HG03039 (cell line): ENCODE results near the gene AQP5.

Source experiments
- ATAC-seq: cut with Tn5 transposase; IDR thresholded peaks from one replicate; pipeline ENCODE4 v1.9.1; 2021; ENCODE audit warnings: mild to moderate bottlenecking, moderate library complexity; ENCODE audit not compliant: unreplicated experiment

AQP5 gene

DNA sequence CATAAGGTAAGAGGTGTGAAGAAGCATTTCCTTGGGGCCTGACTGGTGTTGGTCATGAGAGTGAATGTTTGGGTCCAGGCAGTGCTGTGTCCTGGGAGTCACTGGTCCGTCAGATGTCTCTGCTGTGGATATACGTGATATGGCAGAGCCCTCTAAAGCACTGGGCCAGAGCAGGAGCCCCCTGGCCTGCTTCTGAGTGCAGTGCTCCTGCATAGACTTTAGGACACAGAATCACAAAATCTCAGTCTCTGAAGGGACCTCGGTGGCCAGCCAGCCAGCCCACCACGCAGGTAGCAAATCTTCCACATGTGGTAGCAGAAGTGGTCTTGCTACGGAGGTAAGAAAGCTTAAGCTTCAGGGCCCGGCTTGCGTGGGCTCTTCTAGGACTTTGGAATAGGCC lies 29.6 kb upstream of the AQP5 start:
- ATAC-seq, result no peak

DNA sequence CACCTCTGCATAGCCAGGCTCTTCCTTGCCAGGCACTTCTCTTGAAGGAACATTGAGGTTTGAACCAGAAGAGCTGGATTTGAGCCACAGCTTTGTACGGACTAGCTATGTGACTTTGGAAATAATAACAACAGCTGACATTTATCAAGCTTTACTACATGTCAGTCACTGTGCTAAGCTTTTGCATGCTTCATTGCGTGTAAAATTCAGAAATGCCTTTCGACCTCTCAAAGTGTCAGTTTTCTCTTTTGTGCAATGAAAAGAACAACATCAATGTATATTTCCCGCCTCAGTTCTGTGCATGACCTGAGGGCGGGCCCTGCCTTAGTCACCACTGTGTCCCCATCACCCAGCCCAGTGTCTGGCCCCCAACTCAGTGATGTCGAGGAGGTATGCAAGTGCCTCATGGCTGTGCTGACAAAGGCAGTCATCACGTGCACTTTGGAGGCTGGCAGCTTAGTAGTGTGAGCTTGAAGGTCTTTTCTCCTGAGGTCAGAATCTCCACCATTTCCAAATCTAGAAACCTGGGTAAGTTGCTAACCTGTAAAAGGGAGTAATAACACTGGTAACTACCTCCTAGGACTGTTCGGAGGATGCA lies 29.0 kb upstream of the AQP5 start:
- ATAC-seq, result no peak

DNA sequence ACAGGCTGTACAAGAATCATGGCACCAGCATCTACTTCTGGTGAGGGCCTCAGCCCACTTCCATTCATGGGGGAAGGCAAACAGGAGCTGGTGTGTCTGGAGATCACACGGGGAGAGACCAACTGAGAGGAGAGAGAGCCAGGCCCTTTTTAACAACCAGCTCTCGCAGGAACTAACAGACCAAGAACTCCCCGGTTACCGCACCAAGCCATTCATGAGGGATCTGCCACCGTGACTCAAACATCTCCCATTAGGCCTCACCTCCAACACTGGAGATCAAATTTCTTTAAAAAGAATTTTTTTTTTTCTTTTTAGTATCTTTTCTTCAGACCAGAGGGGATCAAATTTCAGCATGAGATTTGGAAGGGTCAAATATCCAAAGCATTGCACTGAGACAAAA lies 27.9 kb upstream of the AQP5 start:
- ATAC-seq, result no peak

DNA sequence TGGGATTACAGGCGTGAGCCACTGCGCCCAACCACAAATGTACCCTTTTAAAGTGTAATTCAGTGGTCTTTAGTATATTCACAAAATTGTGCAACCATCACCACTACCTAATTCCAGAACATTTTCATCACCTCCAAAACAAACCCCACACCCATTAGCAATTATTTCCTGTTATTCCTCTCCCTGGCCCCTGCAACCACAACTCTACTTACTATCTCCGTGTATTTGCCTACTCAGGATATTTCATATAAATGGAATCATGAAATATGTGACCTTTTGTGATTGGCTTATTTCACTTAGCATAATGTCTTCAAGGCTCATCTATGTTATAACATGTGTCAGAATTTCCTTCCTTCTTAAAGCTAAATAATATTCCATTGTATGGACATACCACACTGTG lies 27.2 kb upstream of the AQP5 start:
- no peak for ATAC-seq

DNA sequence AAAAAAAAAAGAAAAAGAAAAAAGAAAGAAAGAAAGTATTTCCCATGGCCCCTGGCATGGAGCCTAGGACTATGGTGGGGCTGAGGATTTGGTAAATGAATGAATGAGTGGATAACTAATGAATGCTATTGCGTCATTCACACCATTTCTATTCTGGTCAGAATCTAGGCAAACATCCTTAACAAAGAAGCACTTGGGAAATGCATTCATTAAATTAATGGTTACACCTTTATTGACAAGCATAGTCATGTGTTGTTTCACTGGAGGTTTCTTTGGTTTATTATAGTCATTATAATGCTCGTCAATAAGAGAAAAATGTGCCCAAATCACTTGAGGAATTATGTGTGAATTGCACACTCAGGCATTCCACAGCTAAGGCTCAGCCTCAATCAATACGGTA lies 24.7 kb upstream of the AQP5 start:
- ATAC-seq, result no peak

DNA sequence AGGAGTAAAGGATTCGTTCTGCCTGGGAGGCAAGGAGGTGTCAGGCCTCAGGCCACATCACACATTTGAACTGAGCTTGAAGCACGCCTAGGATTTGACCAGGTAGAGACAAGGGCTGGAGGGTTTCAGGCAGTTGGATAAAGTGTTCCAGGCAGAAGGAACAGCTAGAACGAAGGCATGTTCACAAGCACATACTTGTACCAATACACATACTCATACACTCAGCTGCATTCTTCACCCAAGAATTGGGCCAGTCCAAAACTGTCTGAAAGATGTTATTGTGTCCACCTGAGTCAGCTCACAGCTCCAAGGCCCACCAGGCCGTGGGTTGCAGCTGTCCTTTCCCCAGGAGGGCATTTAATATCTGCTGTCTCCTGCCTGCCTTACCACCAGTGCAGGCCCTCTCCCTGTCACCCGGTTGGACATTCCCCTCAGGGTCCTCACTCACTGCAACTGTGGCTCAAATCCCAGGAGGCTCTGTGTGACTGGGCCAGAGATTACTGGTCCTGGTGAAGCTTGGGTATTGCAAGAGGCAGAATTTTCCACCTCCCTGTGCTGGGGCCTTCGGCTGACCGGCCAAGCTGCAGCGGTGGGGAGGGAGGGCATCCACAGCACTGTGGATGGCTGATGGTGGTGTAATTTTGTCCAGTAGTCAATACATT lies 23.9 kb upstream of the AQP5 start:
- ATAC-seq, result no peak

DNA sequence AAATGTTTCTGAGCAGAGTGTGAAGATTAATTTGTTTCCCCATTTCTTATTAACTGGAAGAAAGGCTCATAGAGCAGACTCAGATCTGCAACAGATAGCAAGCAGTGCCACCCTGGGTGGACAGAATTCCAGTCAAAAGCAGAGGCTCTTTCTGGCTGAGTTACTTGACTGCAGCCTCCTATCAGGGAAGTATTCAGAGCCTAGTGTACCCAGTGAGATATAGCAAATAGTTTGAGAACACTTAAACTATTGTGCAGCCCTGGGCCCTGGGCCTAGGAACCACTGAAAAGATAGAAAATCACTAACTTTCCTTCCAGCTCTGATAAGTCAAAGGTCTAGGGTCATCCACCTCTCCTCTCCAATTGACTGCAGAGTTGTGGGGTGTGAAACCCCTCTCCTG lies 22.4 kb upstream of the AQP5 start:
- ATAC-seq, result no peak

DNA sequence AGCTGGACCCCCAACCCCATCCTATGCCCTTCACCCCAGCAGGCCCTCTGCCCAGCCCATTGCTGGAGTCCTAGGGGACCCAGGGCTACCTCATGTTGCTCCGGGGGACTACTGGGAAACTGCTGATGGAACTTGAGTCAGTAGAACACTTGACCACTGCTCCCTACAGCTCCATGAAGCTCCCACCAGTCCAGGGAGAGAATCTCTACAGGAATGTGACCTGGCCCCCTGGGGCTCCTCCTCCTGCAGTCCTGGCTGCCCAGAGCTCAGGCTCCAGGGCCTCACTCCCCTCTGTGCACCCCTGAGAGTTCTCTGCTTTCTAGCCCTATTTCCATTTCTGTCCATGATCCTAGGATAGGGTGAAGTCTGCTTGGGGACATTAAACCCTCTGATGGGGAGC lies 22.0 kb upstream of the AQP5 start:
- no peak for ATAC-seq

DNA sequence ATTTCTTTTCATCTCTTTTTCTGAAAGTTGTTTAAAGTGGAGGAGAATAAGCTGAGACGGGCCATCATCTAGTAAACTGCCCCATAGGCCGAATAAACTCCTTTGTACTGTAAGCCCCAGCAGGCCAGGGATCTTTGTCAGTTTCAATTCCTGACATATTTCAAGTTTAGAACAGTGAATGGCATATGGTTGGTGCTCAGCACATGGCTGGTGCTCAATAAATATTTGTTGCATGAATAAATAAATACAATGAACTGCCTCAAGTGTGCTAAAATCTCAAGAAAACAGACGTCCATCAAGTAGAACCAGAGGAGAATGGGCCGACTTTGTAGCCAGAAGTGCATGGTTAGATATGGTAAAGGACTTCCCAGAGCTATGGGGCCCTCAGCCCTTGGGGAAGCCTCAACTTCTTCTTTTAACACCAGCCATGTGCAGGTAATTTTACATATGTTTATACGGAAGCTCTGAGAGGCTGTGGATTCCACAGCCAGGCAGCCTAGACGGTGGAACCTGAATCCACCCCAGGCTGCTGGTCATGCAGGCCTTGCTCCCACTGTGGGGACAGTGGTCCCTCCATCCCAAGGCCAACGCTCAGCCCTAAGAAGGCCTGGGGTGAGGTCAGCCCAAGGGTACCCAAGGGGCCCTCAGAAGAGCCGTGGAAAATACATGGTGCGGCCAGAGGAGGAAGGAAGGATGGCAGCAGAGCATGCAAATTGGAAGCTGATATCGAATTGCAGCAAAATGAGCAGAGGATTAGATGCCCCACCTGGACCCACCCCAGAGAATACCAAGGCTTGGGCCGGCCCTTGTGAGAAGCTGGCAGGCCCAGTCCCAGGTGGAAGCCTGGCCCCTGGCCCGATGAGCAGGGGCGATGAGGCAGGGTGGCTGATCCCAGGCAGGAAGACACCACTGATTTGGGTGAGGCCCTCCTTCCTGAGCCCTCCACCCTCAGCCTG lies 19.8 kb upstream of the AQP5 start:
- ATAC-seq, result no peak

DNA sequence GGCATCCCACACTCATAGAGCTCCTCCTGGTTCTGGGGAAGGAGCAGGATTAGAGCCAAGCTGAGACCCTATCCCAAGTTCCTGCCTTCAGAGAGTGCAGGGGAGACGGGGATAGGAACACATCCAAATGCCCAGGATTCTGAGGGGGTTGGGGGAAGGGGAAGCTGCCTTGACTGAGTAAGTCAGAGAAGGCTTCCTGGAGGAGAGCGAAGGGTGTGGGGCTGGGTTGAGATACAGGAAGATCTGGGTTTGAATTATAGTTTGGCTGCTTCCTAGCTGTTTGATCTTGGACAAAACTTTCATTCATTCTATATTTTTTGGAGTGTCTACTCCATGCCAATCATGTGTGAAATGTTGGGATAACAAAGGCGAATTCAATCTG lies 19.2 kb upstream of the AQP5 start:
- ATAC-seq, result no peak

DNA sequence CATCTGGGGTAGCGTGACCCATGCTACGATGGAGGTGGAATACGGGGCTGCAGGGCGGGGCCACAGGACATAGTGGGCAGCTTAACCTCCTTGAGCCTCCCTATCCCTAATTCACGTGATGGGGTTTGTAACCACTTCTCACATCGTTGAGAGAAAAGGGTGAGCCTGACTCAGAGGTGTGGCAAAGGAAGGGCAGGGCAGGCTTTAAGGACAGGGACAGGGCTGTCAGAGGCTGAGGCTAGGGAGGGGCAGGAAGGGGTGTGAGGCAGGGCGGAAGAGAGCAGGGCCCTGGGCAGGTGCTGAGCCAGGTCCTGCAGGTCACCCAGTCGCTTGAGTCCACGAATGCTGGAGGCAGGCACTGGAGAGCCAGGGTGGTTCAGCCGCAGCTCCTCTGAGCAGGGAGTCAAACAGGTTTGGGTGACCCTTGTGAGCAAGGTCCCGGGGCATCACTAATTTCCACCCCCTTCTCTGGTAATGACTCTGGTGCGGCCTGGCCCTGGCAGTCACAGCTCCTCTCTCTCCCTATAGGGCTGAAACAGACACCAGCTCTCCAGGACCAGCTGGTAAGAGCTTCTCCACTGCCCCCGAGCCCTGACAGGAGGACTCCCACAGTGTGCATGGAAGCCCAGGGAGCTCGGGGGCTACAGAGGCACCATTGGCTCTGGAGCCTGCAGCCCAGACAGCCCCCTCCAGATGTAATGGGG lies 18.6 kb upstream of the AQP5 start:
- ATAC-seq, result no peak

DNA sequence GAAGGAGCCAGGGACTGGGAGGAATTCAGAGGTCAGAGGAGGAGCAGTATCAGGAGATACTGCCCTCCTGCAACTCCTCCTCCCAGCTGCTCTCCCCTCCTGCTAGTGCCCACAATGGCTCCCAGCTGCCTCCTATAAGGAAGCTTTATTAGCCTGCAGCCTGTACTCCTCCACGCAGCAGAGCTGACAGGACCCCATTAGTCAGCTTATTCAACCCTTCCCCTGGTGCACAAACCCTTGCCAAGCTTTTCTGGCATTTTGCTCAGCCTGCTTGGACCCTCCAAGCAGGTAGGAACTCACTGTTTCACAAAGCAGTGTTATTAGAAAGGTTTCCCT lies 18.1 kb upstream of the AQP5 start:
- no peak for ATAC-seq

DNA sequence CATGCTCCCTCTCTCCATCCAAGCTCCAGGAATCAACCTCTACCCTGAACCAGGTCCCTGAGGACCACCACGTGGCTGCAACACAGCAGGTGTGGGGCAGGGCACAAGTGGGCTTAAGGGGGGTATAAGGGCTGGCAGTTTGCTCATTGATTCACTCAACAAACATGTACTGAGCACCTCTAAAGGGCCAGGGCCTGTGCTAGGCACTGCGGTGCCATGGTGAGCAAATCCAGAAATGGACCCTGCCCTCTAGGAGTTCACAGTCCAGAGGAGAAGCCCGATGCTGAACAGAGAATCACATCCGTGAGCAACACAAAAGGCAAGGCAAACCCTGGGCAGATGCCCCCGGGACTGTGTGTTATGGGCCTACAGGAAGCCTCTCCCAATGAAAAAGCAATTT lies 17.6 kb upstream of the AQP5 start:
- no peak for ATAC-seq

DNA sequence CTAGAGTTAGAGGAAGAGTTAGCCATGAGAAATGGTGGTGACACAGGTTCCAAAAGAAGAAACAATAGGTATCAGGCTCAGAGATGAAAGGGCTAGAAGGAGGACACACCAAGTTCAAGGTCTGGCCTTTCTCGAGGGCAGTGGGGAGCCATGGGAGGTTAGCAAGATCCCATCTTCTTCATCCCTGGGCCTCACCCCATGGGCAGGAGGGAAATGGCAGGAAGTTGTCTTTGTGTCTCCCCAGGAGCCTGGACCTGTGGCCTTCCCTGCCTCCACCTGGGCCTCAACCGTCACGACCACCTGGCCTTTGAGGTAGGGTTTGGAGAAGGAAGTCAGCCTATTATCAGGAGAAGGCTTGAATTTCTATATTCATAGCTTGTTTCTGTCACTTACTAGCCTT lies 17.0 kb upstream of the AQP5 start:
- no peak for ATAC-seq

DNA sequence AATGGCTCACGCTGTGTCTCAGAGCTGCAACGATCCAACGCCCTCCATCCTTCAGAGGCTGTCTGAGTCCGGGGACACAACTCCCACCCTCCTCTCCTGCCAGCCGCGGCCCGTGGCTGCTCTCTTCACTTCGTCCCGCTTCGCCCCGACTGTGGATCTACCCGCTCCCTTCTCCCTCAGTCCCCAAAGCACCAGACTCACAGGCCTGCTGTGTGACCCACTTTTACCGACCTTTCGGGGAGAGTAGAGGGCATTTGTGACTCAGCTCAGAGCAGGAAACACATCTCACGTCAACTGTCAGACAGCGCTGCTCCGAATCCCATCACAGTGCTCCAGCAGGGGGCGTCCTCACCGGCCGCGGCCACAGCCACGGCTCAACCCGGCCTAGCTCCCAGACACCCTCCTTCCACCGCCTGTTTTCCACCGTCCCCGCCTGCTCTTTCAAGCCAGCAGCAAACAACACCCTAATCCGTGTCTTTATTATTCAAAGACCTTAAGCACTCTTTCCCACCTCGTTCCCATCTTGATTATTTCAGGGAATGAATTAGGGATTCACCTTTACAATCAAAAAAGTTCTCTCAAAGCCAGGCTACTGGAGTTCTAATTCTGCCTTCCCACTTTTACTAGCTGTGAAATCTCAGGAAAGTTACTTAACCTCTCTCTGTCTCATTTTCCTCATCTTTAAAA lies 16.1 kb upstream of the AQP5 start:
- ATAC-seq, result no peak

DNA sequence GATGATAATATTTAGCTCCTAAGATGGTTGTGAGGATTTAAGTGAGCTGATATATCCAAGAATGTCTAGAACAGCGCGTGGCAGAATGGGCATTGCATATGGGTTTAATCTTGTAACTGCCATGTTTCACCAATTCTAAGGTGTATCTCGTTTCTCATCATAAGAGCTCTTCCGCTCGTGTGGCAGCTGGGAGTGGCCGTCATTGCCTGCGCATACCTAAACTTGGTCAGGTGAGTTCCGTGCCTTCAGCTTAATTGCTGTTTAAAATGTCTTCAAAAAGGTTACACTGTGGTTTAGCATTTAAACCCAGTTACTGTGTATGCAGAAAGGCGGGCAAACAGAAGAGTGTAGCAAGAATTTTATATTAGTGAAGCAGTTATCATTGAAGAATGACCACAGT lies 15.6 kb upstream of the AQP5 start:
- no peak for ATAC-seq

DNA sequence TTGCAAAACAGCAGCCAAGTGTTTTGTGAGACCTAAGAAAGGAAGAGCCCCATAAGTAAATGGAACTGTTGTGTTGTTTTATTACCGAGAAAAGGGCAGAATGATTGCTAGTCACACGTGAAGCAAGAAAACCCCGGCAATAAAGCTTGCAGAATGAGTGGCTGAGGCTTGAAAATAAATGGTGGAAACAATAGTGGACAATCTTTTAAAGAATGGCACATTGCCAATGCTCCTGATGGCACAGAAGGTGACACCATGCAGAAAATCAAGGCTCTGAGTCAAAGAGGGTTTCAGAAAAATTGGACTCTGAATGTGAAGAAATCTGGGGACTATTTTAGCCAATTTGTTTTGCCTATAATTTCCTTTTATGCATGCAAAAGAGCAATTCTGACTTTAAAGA lies 15.2 kb upstream of the AQP5 start:
- ATAC-seq, result no peak

DNA sequence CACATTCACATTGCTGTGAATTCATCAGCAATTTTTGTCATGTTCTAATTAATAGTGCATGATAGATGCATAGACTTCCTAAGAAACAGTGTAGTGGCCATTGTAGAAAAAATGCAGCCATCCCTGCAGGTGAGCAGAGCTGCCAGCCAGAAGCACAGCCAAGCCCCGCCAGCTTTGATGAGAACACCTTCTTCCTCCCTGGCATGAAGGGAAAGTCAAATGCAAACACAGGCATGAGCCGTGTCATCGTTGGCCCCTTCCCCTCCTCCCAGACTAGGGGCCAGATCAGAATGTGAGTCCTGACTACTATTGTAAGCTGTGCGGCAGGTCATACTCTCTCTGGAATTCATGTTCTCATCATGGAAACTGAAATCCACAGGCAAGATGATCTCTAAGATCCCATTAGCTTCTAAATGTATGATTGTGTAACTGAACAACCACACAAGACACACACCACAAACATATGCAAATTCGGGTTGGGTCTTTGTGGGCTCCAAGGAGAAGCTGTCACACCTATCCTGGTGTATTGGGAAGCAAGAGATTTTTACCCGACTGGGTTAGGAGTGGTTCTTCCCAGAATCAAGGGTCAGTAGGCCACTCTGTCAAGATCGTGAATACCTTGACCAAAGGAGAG lies 14.0 kb upstream of the AQP5 start:
- ATAC-seq, result no peak

DNA sequence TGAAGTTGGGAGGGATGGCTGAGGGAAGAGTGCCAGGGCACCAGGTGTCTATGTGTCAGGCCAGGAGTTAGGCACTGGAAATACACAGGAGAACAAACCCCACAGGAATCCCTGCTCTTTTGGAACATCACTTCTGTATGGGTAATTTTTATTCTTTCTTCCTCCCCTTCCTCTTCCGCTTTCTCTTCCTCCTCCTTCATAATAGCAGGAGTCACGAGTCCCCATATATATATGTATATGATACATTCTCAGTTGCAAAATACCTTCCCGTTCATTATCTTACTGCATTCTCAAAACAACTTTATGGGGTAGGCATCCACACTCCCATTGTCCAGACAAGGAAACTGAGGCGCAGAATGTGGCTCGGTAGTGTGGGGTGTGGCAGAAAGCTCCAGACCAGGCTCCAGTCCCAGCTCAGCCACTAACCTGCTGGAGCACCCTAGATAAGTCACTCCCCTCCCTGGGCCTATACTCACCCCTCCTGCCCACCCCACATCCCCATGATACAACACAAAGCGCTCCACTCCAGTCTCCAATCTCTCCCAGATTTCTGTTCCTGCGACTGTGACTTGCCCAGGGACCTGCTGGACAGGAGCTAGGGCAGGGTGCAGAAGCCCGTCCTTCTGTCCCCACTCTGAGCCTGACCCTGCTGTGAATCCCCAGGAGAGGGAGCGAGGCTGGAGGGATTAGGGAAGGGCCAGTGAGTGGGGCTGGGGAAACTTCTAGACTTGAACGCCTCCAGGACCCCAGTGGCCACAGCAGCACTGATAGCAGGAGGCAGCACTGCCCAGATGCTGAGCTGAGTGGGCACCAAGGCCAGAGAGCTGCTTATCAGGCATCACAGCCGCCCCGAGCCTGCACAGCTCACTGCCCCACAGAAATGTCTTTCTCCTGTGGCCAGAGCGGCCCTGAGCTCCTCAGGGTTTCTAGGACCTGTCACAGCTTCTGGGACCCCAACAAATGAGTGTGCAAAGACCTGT lies 12.5 kb upstream of the AQP5 start:
- ATAC-seq, result no peak
